Activated B cell treated with CpG ODN at 0.5 μM for 24 hours (primary cell): ENCODE measurements around the gene SDK2. TPM values are rescaled to one million over a fixed set of nuclear protein-coding genes. Genes with fewer than 3 reads are reported as not detected.

Experiments used
- ATAC-seq: fragments of 200-7000 bp; cut with Tn5 transposase; one replicate; pipeline ENCODE4 v1.10.0; 2021; ENCODE audit warnings: low read depth, mild to moderate bottlenecking, moderate library complexity
- CTCF ChIA-PET: fragments of 350-600 bp; sonication (Branson Sonifier 250); formaldehyde crosslinking; loops from one replicate; lab custom pipeline; 2021; ENCODE audit warnings: antibody characterized with exemption; lab: Charles Lee
- POLR2A ChIA-PET: fragments of 350-600 bp; sonication (Branson Sonifier 250); formaldehyde crosslinking; loops from one replicate; lab custom pipeline; 2021; ENCODE audit warnings: antibody characterized with exemption; lab: Charles Lee
- DNase-seq: peaks from one replicate; pipeline ENCODE4 v3.0.0; 2022
- H3K27ac Mint-ChIP-seq: one replicate; pipeline ENCODE4 v1.8.0; 2020; ENCODE audit warnings: mixed read lengths
- H3K27me3 Mint-ChIP-seq: one replicate; pipeline ENCODE4 v1.8.0; 2021; ENCODE audit warnings: mixed read lengths
- H3K36me3 Mint-ChIP-seq: one replicate; pipeline ENCODE4 v1.8.0; 2021; ENCODE audit warnings: low read depth, mixed read lengths
- H3K4me1 Mint-ChIP-seq: one replicate; pipeline ENCODE4 v1.8.0; 2021; ENCODE audit warnings: mixed read lengths
- H3K4me3 Mint-ChIP-seq: one replicate; pipeline ENCODE4 v1.8.0; 2020; ENCODE audit warnings: mild to moderate bottlenecking, mixed read lengths
- H3K9me3 Mint-ChIP-seq: one replicate; pipeline ENCODE4 v1.8.0; 2020; ENCODE audit warnings: mixed read lengths
- CTCF ChIP-seq: fragments of 200-600 bp; IDR thresholded peaks from one replicate; pipeline ENCODE4 v1.8.0; 2022; ENCODE audit warnings: antibody characterized with exemption, mild to moderate bottlenecking
- intact Hi-C: fragments of 100-400 bp; cut with micrococcal nuclease; formaldehyde crosslinking; loops from one replicate; pipeline ENCODE4 v1.15.1; 2024
- total RNA-seq: library from RNA; stranded (reverse); gene quantifications from 2 replicates; pipeline ENCODE4 v1.2.3, GENCODE V29; 2022

Gene SDK2
- total RNA-seq, 1 donor from 2014 or later = 2.5 TPM

GRCh38 chr17:73624496-73624988 is 19.7 kb downstream of the SDK2 start:
- TF ChIP-seq CTCF = no peak
- intact Hi-C loops = no loop called here
- ATAC-seq (no peak), DNase-seq (no peak)
- Mint-ChIP-seq H3K9me3 (peaks cover under 1% of the 10 kb centered on the region), H3K27me3 (no peaks in the 10 kb centered on the region), H3K27ac (peak overlapping the region; percentile 38), H3K36me3 (no peaks in the 10 kb centered on the region), H3K4me1 (peaks cover 27% of the 10 kb centered on the region), H3K4me3 (no peak overlapping the region)
- POLR2A ChIA-PET = no interaction called here
- CTCF ChIA-PET = no interaction called here

GRCh38 chr17:73623818-73624217 is 20.4 kb downstream of the SDK2 start:
- no peak for ATAC-seq
- Mint-ChIP-seq H3K36me3 (peaks cover 2% of the 10 kb centered on the region), H3K27ac (no peak overlapping the region), H3K4me1 (peaks cover 28% of the 10 kb centered on the region), H3K4me3 (no peak overlapping the region), H3K27me3 (no peaks in the 10 kb centered on the region), H3K9me3 (peaks cover 5% of the 10 kb centered on the region)
- TF ChIP-seq CTCF = no peak
- ChIA-PET CTCF (no interaction called here), POLR2A (no interaction called here)
- intact Hi-C loops = no loop called here
- DNase-seq = no peak

- ATAC-seq = no peak
- Mint-ChIP-seq H3K27me3 (no peaks in the 10 kb centered on the region), H3K27ac (no peak overlapping the region), H3K36me3 (peaks cover 2% of the 10 kb centered on the region), H3K9me3 (peaks cover 5% of the 10 kb centered on the region), H3K4me3 (no peak overlapping the region), H3K4me1 (peaks cover 28% of the 10 kb centered on the region)
- no peak for DNase-seq
- POLR2A ChIA-PET = no interaction called here
- CTCF ChIA-PET = no interaction called here
- TF ChIP-seq CTCF = no peak
- intact Hi-C loops = no loop called here
These were observed 21.0 kb downstream of the SDK2 start for GRCh38 chr17:73623247-73623646.

GRCh38 chr17:73622381-73622780 is 21.9 kb downstream of the SDK2 start:
- ATAC-seq (no peak), DNase-seq (no peak)
- H3K27me3 Mint-ChIP-seq = no peaks in the 10 kb centered on the region
- POLR2A ChIA-PET = no interaction called here
- H3K4me3 Mint-ChIP-seq = no peak overlapping the region
- intact Hi-C loops = no loop called here
- H3K27ac Mint-ChIP-seq = no peak overlapping the region
- peaks cover 2% of the 10 kb centered on the region for H3K36me3 Mint-ChIP-seq
- peaks cover 28% of the 10 kb centered on the region for H3K4me1 Mint-ChIP-seq
- TF ChIP-seq CTCF = no peak
- H3K9me3 Mint-ChIP-seq = peaks cover 5% of the 10 kb centered on the region
- CTCF ChIA-PET = no interaction called here

GRCh38 chr17:73621685-73622084 is 22.6 kb downstream of the SDK2 start:
- Mint-ChIP-seq H3K27me3 (no peaks in the 10 kb centered on the region), H3K9me3 (peaks cover 5% of the 10 kb centered on the region), H3K4me3 (no peak overlapping the region), H3K4me1 (peaks cover 31% of the 10 kb centered on the region), H3K27ac (peak overlapping the region; percentile 27), H3K36me3 (peaks cover 2% of the 10 kb centered on the region)
- intact Hi-C loops = no loop called here
- no peak for DNase-seq
- ChIA-PET POLR2A (no interaction called here), CTCF (no interaction called here)
- no peak for ATAC-seq
- TF ChIP-seq CTCF = no peak
